ENCODE data around the gene CNOT11.

- TF ChIP-seq POLR2AphosphoS5 (IDR thresholded peaks at IDR 0.05; ENCODE audit: insufficient read depth in 1 of 2, low read depth in 1 of 2): peak in 1 of 2 donors; percentile 93
- peak in 1 of 3 experiments; percentile 26 for TF ChIP-seq CTCF (IDR thresholded peaks at IDR 0.05)
Observed at GRCh38 chr2:101308432-101309210, 55.9 kb downstream of the CNOT11 start, which contains the start of gene RNF149.
